Activated naive CD4-positive, alpha-beta T cell treated with anti-CD3 and anti-CD28 coated beads, Interleukin-2, amount 10 ng/mL, durations not matched to agents 7 days and 5 days (primary cell): ENCODE data around the gene RAB39A.
"Not testable (repeated sequence)": the region's sequence is repeated elsewhere in the genome, so short reads cannot be mapped to it uniquely, and the experiment has no call there.

ENCODE experiments used
- CTCF ChIA-PET: fragments of 350-600 bp; sonication (Branson Sonifier 250); formaldehyde crosslinking; loops from one replicate; lab custom pipeline; 2021; ENCODE audit warnings: antibody characterized with exemption; lab: Charles Lee
- DNase-seq: peaks from one replicate; pipeline ENCODE4 v3.0.0-alpha.2; 2020
- H3K27ac Mint-ChIP-seq: one replicate; pipeline ENCODE4 v1.8.0; 2021; ENCODE audit warnings: mild to moderate bottlenecking, moderate library complexity, mixed read lengths
- H3K27me3 Mint-ChIP-seq: one replicate; pipeline ENCODE4 v1.8.0; 2021; ENCODE audit warnings: mild to moderate bottlenecking, mixed read lengths
- H3K36me3 Mint-ChIP-seq: one replicate; pipeline ENCODE4 v1.8.0; 2021; ENCODE audit warnings: mixed read lengths
- H3K4me1 Mint-ChIP-seq: one replicate; pipeline ENCODE4 v1.8.0; 2021; ENCODE audit warnings: mixed read lengths
- H3K4me3 Mint-ChIP-seq: one replicate; pipeline ENCODE4 v1.8.0; 2021; ENCODE audit warnings: mild to moderate bottlenecking, moderate library complexity, mixed read lengths
- H3K9me3 Mint-ChIP-seq: one replicate; pipeline ENCODE4 v1.8.0; 2021; ENCODE audit warnings: mixed read lengths

The RAB39A gene

GRCh38 chr11:107929611-107930200 lies 1.5 kb downstream of the RAB39A start:
- Mint-ChIP-seq H3K27me3 (peaks cover 38% of the 10 kb centered on the region), H3K4me3 (no peak overlapping the region), H3K4me1 (peaks cover 6% of the 10 kb centered on the region), H3K9me3 (no peaks in the 10 kb centered on the region), H3K36me3 (no peaks in the 10 kb centered on the region), H3K27ac (no peak overlapping the region)
- CTCF ChIA-PET = interaction anchor here (1.1 kb wide), 1 partner anchor 12 kb away, joined by 3 read pairs; no protein-coding TSS in a partner anchor
- no peak for DNase-seq

- H3K27ac Mint-ChIP-seq = no peak overlapping the region
- peaks cover 36% of the 10 kb centered on the region for H3K27me3 Mint-ChIP-seq
- DNase-seq = no peak
- H3K9me3 Mint-ChIP-seq = no peaks in the 10 kb centered on the region
- no peak overlapping the region for H3K4me3 Mint-ChIP-seq
- no peaks in the 10 kb centered on the region for H3K36me3 Mint-ChIP-seq
- CTCF ChIA-PET = no interaction called here
- H3K4me1 Mint-ChIP-seq = peaks cover 6% of the 10 kb centered on the region
Observed at GRCh38 chr11:107931206-107931605, 3.0 kb downstream of the RAB39A start.

GRCh38 chr11:107947904-107948303 lies 19.7 kb downstream of the RAB39A start:
- Mint-ChIP-seq H3K4me1 (no peaks in the 10 kb centered on the region), H3K4me3 (no peak overlapping the region), H3K36me3 (no peaks in the 10 kb centered on the region), H3K9me3 (no peaks in the 10 kb centered on the region), H3K27ac (no peak overlapping the region), H3K27me3 (no peaks in the 10 kb centered on the region)
- CTCF ChIA-PET = no interaction called here
- DNase-seq = no peak

- H3K4me1 Mint-ChIP-seq, H3K27me3 Mint-ChIP-seq, CTCF ChIA-PET, H3K27ac Mint-ChIP-seq, H3K4me3 Mint-ChIP-seq, H3K9me3 Mint-ChIP-seq, H3K36me3 Mint-ChIP-seq, DNase-seq: not testable (repeated sequence)
Observed at GRCh38 chr11:107948328-107948727, 20.1 kb downstream of the RAB39A start.

- CTCF ChIA-PET = no interaction called here
- no peak for DNase-seq
- H3K9me3 Mint-ChIP-seq = no peaks in the 10 kb centered on the region
Observed at GRCh38 chr11:107951155-107951554, 22.9 kb downstream of the RAB39A start.

GRCh38 chr11:107953446-107953845 lies 25.2 kb downstream of the RAB39A start:
- Mint-ChIP-seq H3K4me1 (no peaks in the 10 kb centered on the region), H3K4me3 (no peak overlapping the region), H3K27me3 (peaks cover 8% of the 10 kb centered on the region), H3K9me3 (no peaks in the 10 kb centered on the region), H3K36me3 (no peaks in the 10 kb centered on the region), H3K27ac (no peak overlapping the region)
- CTCF ChIA-PET = no interaction called here
- no peak for DNase-seq

More at GRCh38 chr11:107951155-107951554, 22.9 kb downstream of the RAB39A start:
- Mint-ChIP-seq H3K4me3 (no peak overlapping the region), H3K27me3 (no peaks in the 10 kb centered on the region), H3K36me3 (no peaks in the 10 kb centered on the region), H3K27ac (no peak overlapping the region), H3K4me1 (no peaks in the 10 kb centered on the region)

- CTCF ChIA-PET = no interaction called here
- no peak overlapping the region for H3K27ac Mint-ChIP-seq
- no peaks in the 10 kb centered on the region for H3K36me3 Mint-ChIP-seq
Observed at GRCh38 chr11:107956543-107956942, 28.3 kb downstream of the RAB39A start.

GRCh38 chr11:107957109-107957588 lies 28.9 kb downstream of the RAB39A start:
- no peaks in the 10 kb centered on the region for H3K36me3 Mint-ChIP-seq
- no peak overlapping the region for H3K4me3 Mint-ChIP-seq
- no peaks in the 10 kb centered on the region for H3K4me1 Mint-ChIP-seq
- no peak for DNase-seq
- CTCF ChIA-PET = no interaction called here
- H3K27me3 Mint-ChIP-seq = peaks cover 19% of the 10 kb centered on the region
- H3K27ac Mint-ChIP-seq = no peak overlapping the region
- no peaks in the 10 kb centered on the region for H3K9me3 Mint-ChIP-seq

More at GRCh38 chr11:107956543-107956942, 28.3 kb downstream of the RAB39A start:
- no peak overlapping the region for H3K4me3 Mint-ChIP-seq
- DNase-seq = no peak
- H3K27me3 Mint-ChIP-seq = peaks cover 16% of the 10 kb centered on the region
- H3K9me3 Mint-ChIP-seq = no peaks in the 10 kb centered on the region
- H3K4me1 Mint-ChIP-seq = no peaks in the 10 kb centered on the region

GRCh38 chr11:107961480-107961879 lies 33.2 kb downstream of the RAB39A start:
- CTCF ChIA-PET = no interaction called here
- H3K4me3 Mint-ChIP-seq = no peak overlapping the region
- DNase-seq = no peak
- H3K27me3 Mint-ChIP-seq = peaks cover 20% of the 10 kb centered on the region
- no peaks in the 10 kb centered on the region for H3K36me3 Mint-ChIP-seq
- no peaks in the 10 kb centered on the region for H3K4me1 Mint-ChIP-seq
- H3K27ac Mint-ChIP-seq = no peak overlapping the region
- H3K9me3 Mint-ChIP-seq = no peaks in the 10 kb centered on the region

GRCh38 chr11:107962181-107962580 lies 33.9 kb downstream of the RAB39A start:
- Mint-ChIP-seq H3K36me3 (no peaks in the 10 kb centered on the region), H3K27ac (no peak overlapping the region), H3K27me3 (peaks cover 20% of the 10 kb centered on the region), H3K9me3 (no peaks in the 10 kb centered on the region), H3K4me1 (no peaks in the 10 kb centered on the region), H3K4me3 (no peak overlapping the region)
- CTCF ChIA-PET = no interaction called here
- DNase-seq = no peak

- no peaks in the 10 kb centered on the region for H3K9me3 Mint-ChIP-seq
- CTCF ChIA-PET = no interaction called here
- no peak overlapping the region for H3K4me3 Mint-ChIP-seq
- peaks cover 13% of the 10 kb centered on the region for H3K27me3 Mint-ChIP-seq
- no peaks in the 10 kb centered on the region for H3K4me1 Mint-ChIP-seq
- no peaks in the 10 kb centered on the region for H3K36me3 Mint-ChIP-seq
- H3K27ac Mint-ChIP-seq = no peak overlapping the region
- DNase-seq = no peak
Observed at GRCh38 chr11:107963091-107963490, 34.8 kb downstream of the RAB39A start.

GRCh38 chr11:107969219-107969618 lies 41.0 kb downstream of the RAB39A start:
- Mint-ChIP-seq H3K27me3 (no peaks in the 10 kb centered on the region), H3K4me3 (no peak overlapping the region), H3K36me3 (no peaks in the 10 kb centered on the region), H3K27ac (no peak overlapping the region), H3K9me3 (no peaks in the 10 kb centered on the region), H3K4me1 (no peaks in the 10 kb centered on the region)
- DNase-seq = no peak
- CTCF ChIA-PET = no interaction called here

GRCh38 chr11:107970049-107970448 lies 41.8 kb downstream of the RAB39A start:
- CTCF ChIA-PET = no interaction called here
- Mint-ChIP-seq H3K36me3 (no peaks in the 10 kb centered on the region), H3K9me3 (no peaks in the 10 kb centered on the region), H3K27ac (no peak overlapping the region), H3K4me1 (no peaks in the 10 kb centered on the region), H3K4me3 (no peak overlapping the region), H3K27me3 (no peaks in the 10 kb centered on the region)
- no peak for DNase-seq

- DNase-seq = no peak
- Mint-ChIP-seq H3K36me3 (no peaks in the 10 kb centered on the region), H3K27ac (no peak overlapping the region), H3K4me1 (no peaks in the 10 kb centered on the region), H3K27me3 (peaks cover 5% of the 10 kb centered on the region), H3K4me3 (no peak overlapping the region), H3K9me3 (no peaks in the 10 kb centered on the region)
- CTCF ChIA-PET = no interaction called here
Observed at GRCh38 chr11:107973641-107974040, 45.4 kb downstream of the RAB39A start.

- no peaks in the 10 kb centered on the region for H3K27me3 Mint-ChIP-seq
- no peaks in the 10 kb centered on the region for H3K9me3 Mint-ChIP-seq
- CTCF ChIA-PET = no interaction called here
- no peak overlapping the region for H3K27ac Mint-ChIP-seq
- no peak for DNase-seq
- H3K4me1 Mint-ChIP-seq = no peaks in the 10 kb centered on the region
- H3K4me3 Mint-ChIP-seq = no peak overlapping the region
- H3K36me3 Mint-ChIP-seq = no peaks in the 10 kb centered on the region
Observed at GRCh38 chr11:107988397-107989158, 60.3 kb downstream of the RAB39A start.
